Measurements from ENCODE around the gene SCRG1.

DNA sequence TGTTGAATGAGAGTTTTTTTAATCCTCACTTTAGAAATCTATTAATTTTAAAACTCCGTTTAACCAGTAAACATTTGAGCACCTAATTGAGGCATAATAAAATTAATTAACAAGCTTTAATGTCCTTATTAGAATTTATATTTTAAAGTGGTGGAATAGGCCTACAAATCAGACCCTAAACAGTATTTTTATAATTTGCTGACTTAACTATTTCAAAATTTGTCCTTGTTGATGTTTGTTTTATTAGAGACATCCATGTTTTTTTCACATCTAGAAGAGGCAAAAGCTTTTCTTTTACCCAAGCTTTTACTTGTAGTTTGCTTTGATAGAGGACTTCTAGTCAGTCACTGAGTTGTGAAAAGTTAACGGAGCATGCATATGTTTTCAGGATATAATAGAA is 24.3 kb downstream of the SCRG1 start:
- TF ChIP-seq CTCF (tag by site-specific recombination; IDR thresholded peaks at IDR 0.05) (no peak), TCF7L2 (IDR thresholded peaks at IDR 0.05; ENCODE audit: borderline replicate concordance, low read depth, low read length) (no peak), ZNF626 (tag by site-specific recombination; IDR thresholded peaks at IDR 0.05) (no peak), ZBTB7A (tag by site-specific recombination; IDR thresholded peaks at IDR 0.05; ENCODE audit: low read depth) (no peak), ZNF138 (tag by site-specific recombination; IDR thresholded peaks at IDR 0.05; ENCODE audit: borderline replicate concordance) (no peak), ZNF24 (tag by site-specific recombination; IDR thresholded peaks at IDR 0.05) (no peak), ZNF670 (tag by site-specific recombination; IDR thresholded peaks at IDR 0.05; ENCODE audit: low read depth) (no peak), ZNF610 (tag by site-specific recombination; IDR thresholded peaks at IDR 0.05; ENCODE audit: borderline replicate concordance) (no peak), ZNF416 (tag by site-specific recombination; IDR thresholded peaks at IDR 0.05) (no peak)
- TF ChIP-seq, protein P1, sequence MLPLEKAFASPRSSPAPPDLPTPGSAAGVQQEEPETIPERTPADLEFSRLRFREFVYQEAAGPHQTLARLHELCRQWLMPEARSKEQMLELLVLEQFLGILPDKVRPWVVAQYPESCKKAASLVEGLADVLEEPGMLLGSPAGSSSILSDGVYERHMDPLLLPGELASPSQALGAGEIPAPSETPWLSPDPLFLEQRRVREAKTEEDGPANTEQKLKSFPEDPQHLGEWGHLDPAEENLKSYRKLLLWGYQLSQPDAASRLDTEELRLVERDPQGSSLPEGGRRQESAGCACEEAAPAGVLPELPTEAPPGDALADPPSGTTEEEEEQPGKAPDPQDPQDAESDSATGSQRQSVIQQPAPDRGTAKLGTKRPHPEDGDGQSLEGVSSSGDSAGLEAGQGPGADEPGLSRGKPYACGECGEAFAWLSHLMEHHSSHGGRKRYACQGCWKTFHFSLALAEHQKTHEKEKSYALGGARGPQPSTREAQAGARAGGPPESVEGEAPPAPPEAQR (tag by site-specific recombination; IDR thresholded peaks at IDR 0.05) = no peak

Data from HEK293 (cell line).